Stimulated activated CD4-positive, alpha-beta T cell treated with anti-CD3 and anti-CD28 coated beads, TNF-alpha, amount 100 ng/mL, for 24 hours (primary cell): ENCODE results near the gene GNG12.

Experiments
- DNase-seq, 3 experiments: peaks; one replicate each; pipeline ENCODE4 v3.0.0-alpha.2; 2020; ENCODE audit warnings: low read depth in 3 of 3

The GNG12 gene

GRCh38 chr1:67754526-67754920, 78.7 kb downstream of the GNG12 start:
- DNase-seq, result no peak

GRCh38 chr1:67753776-67754525, 79.3 kb downstream of the GNG12 start:
- peak in 1 of 3 experiments; percentile 12 for DNase-seq

GRCh38 chr1:67752306-67752705, 81.0 kb downstream of the GNG12 start:
- DNase-seq, result no peak

GRCh38 chr1:67750691-67751054, 82.6 kb downstream of the GNG12 start:
- no peak for DNase-seq

- no peak for DNase-seq
Measured at GRCh38 chr1:67749844-67750690, 83.2 kb downstream of the GNG12 start.

GRCh38 chr1:67749263-67749843, 83.9 kb downstream of the GNG12 start:
- DNase-seq, result no peak

- no peak for DNase-seq
Measured at GRCh38 chr1:67748630-67749029, 84.6 kb downstream of the GNG12 start.

- no peak for DNase-seq
Measured at GRCh38 chr1:67747671-67748546, 85.4 kb downstream of the GNG12 start.

- no peak for DNase-seq
Measured at GRCh38 chr1:67745875-67746698, 87.2 kb downstream of the GNG12 start.

GRCh38 chr1:67743072-67743725, 90.1 kb downstream of the GNG12 start:
- no peak for DNase-seq

- no peak for DNase-seq
Measured at GRCh38 chr1:67741736-67742135, 91.5 kb downstream of the GNG12 start.

- no peak for DNase-seq
Measured at GRCh38 chr1:67741121-67741520, 92.1 kb downstream of the GNG12 start.

GRCh38 chr1:67740543-67740942, 92.7 kb downstream of the GNG12 start:
- DNase-seq, result no peak

- no peak for DNase-seq
Measured at GRCh38 chr1:67739361-67739760, 93.9 kb downstream of the GNG12 start.

- DNase-seq, result no peak
Measured at GRCh38 chr1:67738401-67738800, 94.9 kb downstream of the GNG12 start.

GRCh38 chr1:67737875-67738274, 95.4 kb downstream of the GNG12 start:
- no peak for DNase-seq

- no peak for DNase-seq
Measured at GRCh38 chr1:67736750-67737149, 96.5 kb downstream of the GNG12 start.

- peak in 2 of 3 experiments; percentile 8 to 35 for DNase-seq
Measured at GRCh38 chr1:67735806-67736627, 97.2 kb downstream of the GNG12 start.

- no peak for DNase-seq
Measured at GRCh38 chr1:67735206-67735605, 98.1 kb downstream of the GNG12 start.
